Adrenal gland (tissue), 12 donors: Measurements from ENCODE around the gene TLN1. TPM values are rescaled to one million over a fixed set of nuclear protein-coding genes. Genes with fewer than 3 reads are reported as not detected.

Experiments
- DNase-seq, 7 donors: peaks; one replicate each; pipeline ENCODE4 v3.0.0-alpha.2; 2019 to 2020
- H3K27ac ChIP-seq, 5 donors: fragments of 200-600 bp; sonication (generic) in 4 of 5; 1 replicate in 3 of 5; 2 replicates in 2 of 5; pipeline versions ENCODE4 v1.5.1 to v1.8.0; 2016 to 2020; ENCODE audit warnings: mild to moderate bottlenecking in 1 of 5
- H3K27me3 ChIP-seq: fragments of 200-600 bp; 2 replicates; pipeline ENCODE4 v1.8.0; 2021
- H3K36me3 ChIP-seq, 2 donors: fragments of 200-600 bp; replicated peaks in 1 of 2; 1 replicate in 1 of 2; 2 replicates in 1 of 2; pipeline versions ENCODE4 v1.5.1 to v1.8.0; 2018 to 2022
- H3K4me1 ChIP-seq, 2 donors: fragments of 200-600 bp; replicated peaks in 1 of 2; 1 replicate in 1 of 2; 2 replicates in 1 of 2; pipeline versions ENCODE4 v1.5.1 to v1.8.0; 2018 to 2021
- H3K4me3 ChIP-seq, 4 donors: fragments of 200-600 bp; sonication (generic) in 3 of 4; one replicate each; pipeline ENCODE4 v1.5.1; 2016 to 2018
- H3K9me3 ChIP-seq, 3 donors: fragments of 200-600 bp; sonication (generic) in 1 of 3; replicated peaks in 1 of 3; 1 replicate in 2 of 3; 2 replicates in 1 of 3; pipeline versions ENCODE4 v1.5.1 to v1.8.0; 2016 to 2021
- POLR2A ChIP-seq, 2 donors: fragments of 450-650 bp; IDR thresholded peaks; one replicate each; pipeline ENCODE4 v1.6.1; 2017; ENCODE audit warnings: antibody characterized with exemption in 2 of 2, mild to moderate bottlenecking in 2 of 2, moderate library complexity in 1 of 2
- WGBS, 4 donors: extraction: QIAGEN DNeasy Blood & Tissue Kit in 2 of 4; methylation state at CpG; one replicate each; pipeline versions ENCODE4 v1.1.5 to v1.1.7; 2013 to 2017; 5-methylcytosine and 5-hydroxymethylcytosine counted together
- intact Hi-C, 2 donors: fragments of 100-400 bp; cut with DNase I; formaldehyde crosslinking; loops; one replicate each; pipeline versions ENCODE4 v1.14.1 to v1.15.0; 2022 to 2023
- polyA plus RNA-seq, 3 donors: library from polyadenylated mRNA; stranded (reverse); fragments of 200-250 nt in 2 of 3; fragments of 350-450 nt in 1 of 3; fragmentation: Illumina TruSeq in 1 of 3; extraction: RNeasy Lipid Tissue Mini Kit (QIAGEN cat#74804) in 1 of 3; gene quantifications; one replicate each; pipeline ENCODE4 v1.2.3, GENCODE V29; 2013 to 2014
- total RNA-seq, 9 donors: library from RNA; depleted of rRNA in 4 of 9; stranded (reverse); fragments of >200 nt in 4 of 9; fragments of 120-200 nt in 1 of 9; fragmentation: NEBNext Ultra II Directional in 1 of 9; extraction: Animal tissue kit (Norgen Biotek cat#: 25700) in 1 of 9; gene quantifications; one replicate each; pipeline versions ENCODE4 v1.1.0 to v1.2.4, GENCODE V29; 2013 to 2023
- TF ChIP-seq, protein P1 (sequence below), 6 experiments: fragments of 450-650 bp in 4 of 6; fragments of 200-600 bp in 2 of 6; sonication (generic) in 1 of 6; IDR thresholded peaks; 1 replicate in 5 of 6; 2 replicates in 1 of 6; pipeline versions ENCODE4 v1.5.1 to v1.8.0; 2016 to 2021; ENCODE audit warnings: antibody characterized with exemption in 6 of 6, mild to moderate bottlenecking in 2 of 6, moderate library complexity in 1 of 6
- donor health status: healthy with polysubstance abuse.
- donor health status: Bipolar disorder and iron deficiency.
- donor health status: DM: yes; HTN: yes; CAD: no.
- donor health status: DM: no; HTN: no; CAD: no.
- donor health status: DM: no; HTN: no; CAD: no.
- donor health status: DM: yes; HTN: yes; CAD: no.

Gene TLN1
- total and polyA plus RNA-seq, 12 donors: 157 to 565 (median 296) TPM

DNA sequence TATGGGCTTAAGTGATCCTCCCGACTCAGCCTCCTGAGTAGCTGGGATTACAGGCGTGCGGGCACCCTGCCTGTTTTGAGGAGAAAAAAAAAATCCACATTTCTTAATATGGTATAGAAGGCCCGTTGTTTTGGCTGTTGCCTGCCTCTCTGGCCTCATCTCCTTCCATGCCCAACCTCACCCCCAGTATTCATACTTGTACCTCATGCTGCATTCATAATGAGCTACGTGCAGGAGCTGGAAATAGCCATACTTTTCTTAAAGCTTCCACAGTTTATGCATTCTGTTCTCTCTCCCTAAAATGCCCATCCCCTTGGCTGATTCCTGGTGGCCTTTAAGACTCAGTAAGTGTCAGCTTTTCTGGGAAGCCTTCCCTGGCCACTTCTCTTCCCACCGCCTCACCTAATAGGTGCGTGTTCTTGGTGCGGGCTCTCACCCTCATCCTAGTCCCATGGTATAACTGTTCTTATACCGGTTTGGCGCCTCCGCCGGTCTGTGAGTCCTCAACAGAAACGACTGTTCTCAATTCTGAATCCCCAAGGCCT, 40.2 kb downstream of the TLN1 start:
- TF ChIP-seq POLR2A (IDR thresholded peaks at IDR 0.05): no peak
- peak overlapping the region in 4 of 5 donors; percentile 79 to 93 (median 91) for H3K27ac ChIP-seq
- intact Hi-C loops: loop anchor here in 1 of 2 donors (5.0 kb wide), 1 partner anchor 35 kb away; no protein-coding TSS in a partner anchor
- 77 to 87% (median 83%) methylated on average over 13 of the region's 13 CpGs for WGBS, 4 donors
- H3K4me3 ChIP-seq: no peak overlapping the region
- no peaks in the 10 kb centered on the region for H3K9me3 ChIP-seq
- H3K36me3 ChIP-seq: peaks cover 0 to 10% of the 10 kb centered on the region in 2 donors
- no peak for DNase-seq
- H3K27me3 ChIP-seq: no peaks in the 10 kb centered on the region
- peaks cover 24 to 41% of the 10 kb centered on the region in 2 donors for H3K4me1 ChIP-seq

DNA sequence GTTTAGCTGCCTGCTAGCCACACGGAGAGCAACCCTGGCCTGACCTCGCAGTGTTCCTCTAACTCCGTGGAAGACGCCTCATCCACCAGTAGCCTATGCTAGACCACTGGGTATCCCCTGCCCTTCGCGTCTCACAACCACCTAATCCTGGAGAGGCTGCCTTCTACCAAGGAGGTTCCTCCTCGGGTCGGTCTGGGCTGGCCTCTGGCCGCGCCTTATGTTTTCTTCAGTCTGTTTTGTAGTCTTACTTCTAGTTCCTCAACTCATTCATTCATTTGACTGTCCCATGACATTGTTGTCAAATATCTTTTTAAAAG, 40.7 kb downstream of the TLN1 start:
- intact Hi-C loops: loop anchor here in 1 of 2 donors (5.0 kb wide), 1 partner anchor 36 kb away; no protein-coding TSS in a partner anchor

DNA sequence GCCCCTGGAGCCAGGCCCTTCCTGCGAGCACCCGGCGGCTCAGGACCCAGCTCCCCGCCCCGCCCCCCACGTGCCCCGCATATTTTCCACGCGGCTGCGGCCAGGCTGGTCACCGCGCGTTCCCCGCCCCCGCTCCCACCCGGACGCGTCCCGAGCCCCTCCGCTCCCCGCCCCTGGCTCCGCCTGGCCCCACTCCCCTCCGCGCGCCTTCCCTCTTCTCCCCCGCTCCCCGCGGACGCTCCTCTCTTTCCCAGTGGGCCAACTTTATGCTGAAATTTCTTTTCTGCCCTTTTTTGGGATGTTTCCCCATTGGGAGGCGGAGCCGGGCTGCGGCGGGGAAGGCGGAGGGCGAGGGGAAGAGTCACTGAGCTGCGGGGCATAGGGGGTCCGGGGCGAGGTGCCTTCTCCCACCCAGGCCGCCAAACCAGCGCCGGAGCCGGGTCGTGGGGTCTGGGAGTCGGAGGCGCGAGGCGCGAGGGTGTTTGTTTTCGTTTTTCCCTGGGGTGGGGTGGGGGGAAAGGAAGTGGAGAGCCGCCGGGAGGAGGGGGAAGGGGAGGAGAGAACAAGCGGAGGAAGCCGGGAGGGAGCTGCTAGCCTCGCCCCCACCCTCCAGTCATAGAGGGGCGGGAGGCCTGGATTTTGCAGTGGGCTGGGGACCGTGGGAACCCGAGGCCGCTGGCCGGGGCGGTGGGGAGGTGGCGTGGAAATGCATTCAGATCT, 41.2 kb downstream of the TLN1 start:
- 0 to 4% (median 1%) methylated on average over 30 to 61 of the region's 61 CpGs for WGBS, 4 donors
- Histone ChIP-seq H3K27ac (peak overlapping the region; percentile 79 to 93 (median 89)), H3K36me3 (no peaks in the 10 kb centered on the region), H3K4me1 (peaks cover 24 to 48% of the 10 kb centered on the region in 2 donors), H3K4me3 (peak overlapping the region; percentile 55 to 88 (median 66)), H3K27me3 (no peaks in the 10 kb centered on the region), H3K9me3 (no peaks in the 10 kb centered on the region)
- intact Hi-C loops: loop anchor here in 1 of 2 donors (5.0 kb wide), 1 partner anchor 37 kb away; no protein-coding TSS in a partner anchor
- DNase-seq: peak; percentile 60 to 84 (median 77)
- peak in 1 of 2 donors; percentile 22 for TF ChIP-seq POLR2A (IDR thresholded peaks at IDR 0.05)
- TF ChIP-seq, protein P1, sequence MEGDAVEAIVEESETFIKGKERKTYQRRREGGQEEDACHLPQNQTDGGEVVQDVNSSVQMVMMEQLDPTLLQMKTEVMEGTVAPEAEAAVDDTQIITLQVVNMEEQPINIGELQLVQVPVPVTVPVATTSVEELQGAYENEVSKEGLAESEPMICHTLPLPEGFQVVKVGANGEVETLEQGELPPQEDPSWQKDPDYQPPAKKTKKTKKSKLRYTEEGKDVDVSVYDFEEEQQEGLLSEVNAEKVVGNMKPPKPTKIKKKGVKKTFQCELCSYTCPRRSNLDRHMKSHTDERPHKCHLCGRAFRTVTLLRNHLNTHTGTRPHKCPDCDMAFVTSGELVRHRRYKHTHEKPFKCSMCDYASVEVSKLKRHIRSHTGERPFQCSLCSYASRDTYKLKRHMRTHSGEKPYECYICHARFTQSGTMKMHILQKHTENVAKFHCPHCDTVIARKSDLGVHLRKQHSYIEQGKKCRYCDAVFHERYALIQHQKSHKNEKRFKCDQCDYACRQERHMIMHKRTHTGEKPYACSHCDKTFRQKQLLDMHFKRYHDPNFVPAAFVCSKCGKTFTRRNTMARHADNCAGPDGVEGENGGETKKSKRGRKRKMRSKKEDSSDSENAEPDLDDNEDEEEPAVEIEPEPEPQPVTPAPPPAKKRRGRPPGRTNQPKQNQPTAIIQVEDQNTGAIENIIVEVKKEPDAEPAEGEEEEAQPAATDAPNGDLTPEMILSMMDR (IDR thresholded peaks at IDR 0.05): no peak

More for the DNA sequence above, 40.7 kb downstream of the TLN1 start:
- Histone ChIP-seq H3K27ac (peak overlapping the region; percentile 79 to 93 (median 89)), H3K36me3 (peaks cover 0 to 5% of the 10 kb centered on the region in 2 donors), H3K4me3 (peak overlapping the region in 2 of 4 donors; percentile 55 to 70), H3K27me3 (no peaks in the 10 kb centered on the region), H3K4me1 (peaks cover 24 to 45% of the 10 kb centered on the region in 2 donors), H3K9me3 (no peaks in the 10 kb centered on the region)
- TF ChIP-seq, protein P1 (IDR thresholded peaks at IDR 0.05): no peak
- no peak for TF ChIP-seq POLR2A (IDR thresholded peaks at IDR 0.05)
- 18 to 22% (median 19%) methylated on average over 9 to 10 of the region's 10 CpGs for WGBS, 4 donors
- DNase-seq: no peak

DNA sequence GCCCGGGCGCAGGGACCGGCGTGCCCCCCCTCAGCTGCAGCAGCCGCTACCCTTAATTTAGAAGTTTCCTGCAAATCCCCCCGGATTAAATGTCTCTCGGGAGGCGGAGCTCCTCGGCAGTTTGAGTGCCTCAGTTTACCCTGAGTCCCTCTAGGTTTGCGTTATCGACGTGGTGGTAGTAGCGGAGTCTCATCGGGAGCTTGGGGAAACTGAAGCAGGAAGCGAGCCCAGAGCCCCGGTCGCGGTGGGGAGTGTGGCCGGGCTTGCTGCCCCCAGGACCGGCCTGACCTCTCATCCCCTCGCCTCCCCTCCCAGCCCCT, 41.7 kb downstream of the TLN1 start:
- intact Hi-C loops: loop anchor here in 1 of 2 donors (5.0 kb wide), 1 partner anchor 37 kb away; no protein-coding TSS in a partner anchor
- no peaks in the 10 kb centered on the region for H3K9me3 ChIP-seq
- DNase-seq: no peak
- 0 to 1% (median 0%) methylated on average over 9 to 21 of the region's 21 CpGs; no CpG with 5 or more reads in 1 of the 4 donors for WGBS, 4 donors
- H3K27ac ChIP-seq: peak overlapping the region; percentile 79 to 93 (median 89)
- TF ChIP-seq POLR2A (IDR thresholded peaks at IDR 0.05): no peak
- TF ChIP-seq, protein P1 (IDR thresholded peaks at IDR 0.05): no peak
- H3K36me3 ChIP-seq: peaks cover 0 to 5% of the 10 kb centered on the region in 2 donors
- no peaks in the 10 kb centered on the region for H3K27me3 ChIP-seq
- peak overlapping the region in 3 of 4 donors; percentile 55 to 88 (median 70) for H3K4me3 ChIP-seq
- H3K4me1 ChIP-seq: peaks cover 24 to 43% of the 10 kb centered on the region in 2 donors
